Lower lobe of right lung (tissue), 2 donors: ENCODE measurements around the gene MAD1L1. TPM values are rescaled to one million over a fixed set of nuclear protein-coding genes. Genes with fewer than 3 reads are reported as not detected.

Experiments
- ATAC-seq, 2 donors: fragments of 200-7000 bp; cut with Tn5 transposase; one replicate each; pipeline ENCODE4 v1.9.1; 2020 to 2022; ENCODE audit warnings: mild to moderate bottlenecking in 2 of 2, moderate library complexity in 2 of 2
- DNase-seq: peaks from one replicate; pipeline ENCODE4 v3.0.0-alpha.2; 2020
- H3K27ac ChIP-seq: fragments of 200-600 bp; one replicate; pipeline ENCODE4 v1.8.0; 2022
- H3K27me3 ChIP-seq: fragments of 200-600 bp; one replicate; pipeline ENCODE4 v1.8.0; 2022; ENCODE audit warnings: low read depth
- H3K36me3 ChIP-seq: fragments of 200-600 bp; one replicate; pipeline ENCODE4 v1.8.0; 2022; ENCODE audit warnings: mild to moderate bottlenecking
- H3K4me1 ChIP-seq: fragments of 200-600 bp; one replicate; pipeline ENCODE4 v1.8.0; 2022
- H3K4me3 ChIP-seq: fragments of 200-600 bp; one replicate; pipeline ENCODE4 v1.8.0; 2022; ENCODE audit warnings: mild to moderate bottlenecking
- H3K9me3 ChIP-seq: fragments of 200-600 bp; one replicate; pipeline ENCODE4 v1.8.0; 2022
- intact Hi-C: fragments of 100-400 bp; cut with DNase I; formaldehyde crosslinking; loops from one replicate; pipeline ENCODE4 v1.11.0; 2022
- total RNA-seq: library from RNA; stranded (reverse); fragmentation: NEBNext Ultra II Directional; extraction: Animal tissue kit (Norgen Biotek cat#: 25700); gene quantifications from one replicate; pipeline ENCODE4 v1.2.1, GENCODE V29; 2021
- TF ChIP-seq, protein P1 (sequence below): fragments of 200-600 bp; IDR thresholded peaks from one replicate; pipeline ENCODE4 v1.8.0; 2022; ENCODE audit warnings: antibody characterized with exemption, mild to moderate bottlenecking
- donor health status: DM: no; HTN: yes; CAD: no; lungs with severe emphysema.

MAD1L1 gene
- total RNA-seq, 1 donor from 2014 or later, result 44.5 TPM

DNA sequence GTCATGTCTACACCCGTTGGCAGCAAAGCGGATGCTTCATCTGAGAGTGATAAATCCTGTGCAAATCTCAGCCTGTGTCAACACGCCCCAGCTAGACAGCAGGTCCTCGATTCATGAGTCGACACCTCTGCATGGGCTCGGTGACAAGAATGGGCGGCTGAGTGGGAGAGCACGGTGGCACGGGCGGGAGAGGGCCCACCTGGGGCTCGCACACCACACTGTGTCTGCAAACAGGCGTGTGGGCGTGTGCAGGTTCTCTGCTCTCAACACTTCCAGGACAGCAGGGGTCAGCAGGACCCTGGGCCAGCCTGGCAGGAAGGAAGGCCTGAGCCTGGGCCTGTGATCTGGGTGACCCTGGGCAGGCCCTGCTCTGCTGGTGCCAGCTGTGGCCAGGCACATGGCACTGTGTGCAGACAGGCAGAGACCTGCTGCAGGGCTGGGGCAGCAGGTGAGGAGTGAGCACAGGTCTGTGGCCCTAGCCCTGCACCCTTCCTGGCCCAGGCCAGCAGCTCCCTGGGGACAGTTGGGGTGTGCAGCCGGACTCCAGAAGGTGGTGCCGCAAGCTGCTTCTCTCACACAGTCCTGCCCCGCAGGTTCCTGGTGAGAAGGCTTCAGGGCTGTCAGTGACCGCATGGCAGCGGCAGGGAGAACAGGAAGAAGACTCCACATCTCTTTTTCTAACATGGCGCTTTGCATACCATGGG is 346.2 kb downstream of the MAD1L1 start:
- ATAC-seq, result no peak
- TF ChIP-seq, protein P1, sequence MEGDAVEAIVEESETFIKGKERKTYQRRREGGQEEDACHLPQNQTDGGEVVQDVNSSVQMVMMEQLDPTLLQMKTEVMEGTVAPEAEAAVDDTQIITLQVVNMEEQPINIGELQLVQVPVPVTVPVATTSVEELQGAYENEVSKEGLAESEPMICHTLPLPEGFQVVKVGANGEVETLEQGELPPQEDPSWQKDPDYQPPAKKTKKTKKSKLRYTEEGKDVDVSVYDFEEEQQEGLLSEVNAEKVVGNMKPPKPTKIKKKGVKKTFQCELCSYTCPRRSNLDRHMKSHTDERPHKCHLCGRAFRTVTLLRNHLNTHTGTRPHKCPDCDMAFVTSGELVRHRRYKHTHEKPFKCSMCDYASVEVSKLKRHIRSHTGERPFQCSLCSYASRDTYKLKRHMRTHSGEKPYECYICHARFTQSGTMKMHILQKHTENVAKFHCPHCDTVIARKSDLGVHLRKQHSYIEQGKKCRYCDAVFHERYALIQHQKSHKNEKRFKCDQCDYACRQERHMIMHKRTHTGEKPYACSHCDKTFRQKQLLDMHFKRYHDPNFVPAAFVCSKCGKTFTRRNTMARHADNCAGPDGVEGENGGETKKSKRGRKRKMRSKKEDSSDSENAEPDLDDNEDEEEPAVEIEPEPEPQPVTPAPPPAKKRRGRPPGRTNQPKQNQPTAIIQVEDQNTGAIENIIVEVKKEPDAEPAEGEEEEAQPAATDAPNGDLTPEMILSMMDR, result no peak
- no peak for DNase-seq
- intact Hi-C loops, result no loop called here
- Histone ChIP-seq H3K27me3 (no peaks in the 10 kb centered on the region), H3K9me3 (no peaks in the 10 kb centered on the region), H3K27ac (no peak overlapping the region), H3K4me3 (no peak overlapping the region), H3K4me1 (no peaks in the 10 kb centered on the region), H3K36me3 (peaks cover 3% of the 10 kb centered on the region)

DNA sequence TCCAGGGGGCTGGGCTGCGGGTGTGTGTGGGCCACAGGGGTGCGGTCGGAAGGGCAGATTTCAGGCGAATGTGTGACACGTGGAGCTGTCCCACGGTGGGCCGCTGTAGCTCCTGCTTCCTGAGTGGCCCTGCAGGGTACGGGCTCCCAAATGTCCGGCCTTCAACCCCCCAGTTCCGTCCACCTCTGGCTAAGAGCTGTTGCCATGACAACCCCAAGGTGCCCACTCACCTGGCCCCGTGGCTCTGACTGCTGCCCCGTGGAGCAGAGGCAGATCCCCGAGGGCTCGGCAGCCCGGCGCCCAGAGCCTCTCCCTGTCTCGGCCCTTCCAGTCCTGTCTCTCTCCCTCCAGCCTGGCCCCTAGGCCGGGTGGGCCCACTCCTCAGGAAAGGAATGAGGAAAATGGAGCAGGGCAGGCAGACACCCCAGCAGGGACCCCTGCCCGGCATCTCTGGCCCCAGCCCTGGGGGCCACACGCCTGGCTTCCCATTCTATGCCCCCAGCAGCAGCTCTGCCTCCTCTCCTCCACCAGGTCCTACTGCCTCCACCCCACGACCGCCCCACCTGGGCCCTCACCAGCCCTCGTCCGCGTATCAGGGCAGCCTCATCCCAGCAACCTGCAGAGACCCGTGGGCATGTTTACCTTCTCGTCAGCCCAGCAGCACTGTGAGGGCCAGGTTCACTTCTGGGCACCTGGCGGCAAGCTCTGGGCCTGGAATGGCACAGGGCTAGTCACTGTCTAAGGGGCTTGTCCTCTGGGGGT is 347.1 kb downstream of the MAD1L1 start:
- no peaks in the 10 kb centered on the region for H3K27me3 ChIP-seq
- H3K27ac ChIP-seq, result no peak overlapping the region
- H3K4me3 ChIP-seq, result no peak overlapping the region
- DNase-seq (no peak), ATAC-seq (no peak)
- intact Hi-C loops, result no loop called here
- no peaks in the 10 kb centered on the region for H3K4me1 ChIP-seq
- TF ChIP-seq, protein P1, result no peak
- H3K9me3 ChIP-seq, result no peaks in the 10 kb centered on the region
- H3K36me3 ChIP-seq, result peaks cover 3% of the 10 kb centered on the region

DNA sequence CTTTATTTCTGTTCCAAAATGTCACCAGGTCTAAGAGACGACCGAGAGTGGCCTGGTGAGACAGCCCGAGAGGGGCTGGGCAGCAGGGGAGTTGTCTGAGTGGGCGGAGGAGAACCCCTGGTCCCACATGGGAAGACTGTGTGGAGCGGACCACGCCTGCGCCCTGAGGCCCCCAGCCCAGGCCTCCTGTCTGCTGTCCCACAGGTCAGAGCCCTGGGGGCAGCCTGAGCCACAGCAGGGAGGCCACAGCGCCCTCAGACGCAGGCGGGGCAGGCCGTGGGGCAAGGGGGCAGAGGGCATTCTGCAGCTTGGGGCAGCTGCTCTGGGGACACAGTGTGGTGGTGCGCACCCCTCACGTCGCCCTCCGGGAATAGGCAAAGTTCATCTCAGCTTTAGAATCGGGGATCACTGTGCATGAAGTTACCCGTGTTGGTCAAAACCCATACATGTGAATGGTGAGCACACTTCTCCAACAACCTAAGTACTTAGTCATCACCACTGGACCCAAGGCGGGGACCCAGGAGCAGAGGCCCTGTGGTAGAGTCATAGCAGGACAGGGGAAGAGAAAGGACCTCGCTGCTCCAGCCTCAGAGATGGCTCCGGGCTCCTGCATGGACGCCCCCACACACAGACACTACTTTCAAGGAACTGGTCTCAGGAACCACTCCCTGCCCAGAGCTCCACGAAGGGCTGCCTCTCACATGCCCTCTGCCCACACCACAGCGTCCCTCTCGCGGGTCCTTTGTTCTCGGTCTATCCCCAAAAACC is 348.0 kb downstream of the MAD1L1 start:
- no peaks in the 10 kb centered on the region for H3K9me3 ChIP-seq
- no peaks in the 10 kb centered on the region for H3K4me1 ChIP-seq
- ATAC-seq (no peak), DNase-seq (no peak)
- no peaks in the 10 kb centered on the region for H3K27me3 ChIP-seq
- no peak overlapping the region for H3K4me3 ChIP-seq
- TF ChIP-seq, protein P1, result no peak
- peaks cover 3% of the 10 kb centered on the region for H3K36me3 ChIP-seq
- H3K27ac ChIP-seq, result no peak overlapping the region
- intact Hi-C loops, result no loop called here

DNA sequence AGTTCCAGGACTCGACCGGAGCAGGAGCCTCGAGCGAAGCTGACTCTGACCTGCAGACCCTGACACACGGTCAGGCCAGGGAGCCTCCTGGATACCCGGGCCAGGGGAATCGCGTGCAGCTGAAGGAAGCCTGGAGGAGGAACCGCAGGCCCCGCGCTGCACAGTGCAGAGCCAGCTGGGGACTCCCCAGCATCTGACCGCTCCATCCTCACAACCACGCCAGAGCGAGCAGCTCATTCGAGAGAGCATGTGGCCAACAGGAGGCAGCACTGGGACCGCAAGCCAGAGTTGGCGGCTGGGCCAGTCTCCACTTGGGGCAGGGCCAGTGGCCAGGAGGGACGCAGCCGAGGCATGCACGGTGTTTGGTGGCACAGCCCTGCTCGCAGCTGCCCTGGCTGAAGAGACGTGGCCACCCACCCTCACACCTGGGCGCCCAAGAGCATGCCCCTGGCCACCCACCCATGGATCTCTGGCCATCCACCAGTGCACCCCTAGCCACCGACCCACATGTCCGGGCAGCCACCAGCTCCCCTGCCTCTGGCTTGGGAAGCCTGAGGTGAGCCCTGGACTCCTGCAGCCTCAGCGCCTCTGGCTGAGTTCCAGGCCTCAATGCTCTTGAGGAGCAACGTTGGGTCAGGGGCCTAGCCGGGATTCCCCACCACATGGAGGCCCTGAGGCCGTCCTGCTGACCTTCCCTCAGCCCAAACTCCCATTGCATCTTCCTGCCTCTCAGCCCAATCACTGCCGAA is 348.7 kb downstream of the MAD1L1 start:
- Histone ChIP-seq H3K36me3 (peaks cover 3% of the 10 kb centered on the region), H3K4me3 (no peak overlapping the region), H3K9me3 (no peaks in the 10 kb centered on the region), H3K27me3 (no peaks in the 10 kb centered on the region), H3K27ac (no peak overlapping the region), H3K4me1 (no peaks in the 10 kb centered on the region)
- ATAC-seq (peak in 1 of 2 donors; percentile 4), DNase-seq (no peak)
- TF ChIP-seq, protein P1, result no peak
- intact Hi-C loops, result no loop called here
